ENCODE measurements around the gene SV2A. TPM values are rescaled to one million over a fixed set of nuclear protein-coding genes. Genes with fewer than 3 reads are reported as not detected.
"Not testable (repeated sequence)": the region's sequence is repeated elsewhere in the genome, so short reads cannot be mapped to it uniquely, and the experiment has no call there.

Gene SV2A
- total RNA-seq, 1 donor from 2014 or later = 3.7 TPM

GRCh38 chr1:149886121-149886395 is 31.6 kb downstream of the SV2A start:
- DNase-seq = not testable (repeated sequence)

GRCh38 chr1:149885339-149886120 is 32.1 kb downstream of the SV2A start:
- DNase-seq = peak; percentile 94

- DNase-seq = peak; percentile 78
Observed at GRCh38 chr1:149884433-149885338, 33.0 kb downstream of the SV2A start.

- DNase-seq = no peak
Observed at GRCh38 chr1:149883598-149884247, 33.9 kb downstream of the SV2A start.

- no peak for DNase-seq
Observed at GRCh38 chr1:149881876-149882275, 35.8 kb downstream of the SV2A start.

GRCh38 chr1:149879556-149879955 is 38.1 kb downstream of the SV2A start:
- no peak for DNase-seq

GRCh38 chr1:149877211-149877946 is 40.3 kb downstream of the SV2A start:
- DNase-seq = no peak

GRCh38 chr1:149873060-149873459 is 44.6 kb downstream of the SV2A start:
- DNase-seq = not testable (repeated sequence)

- DNase-seq = not testable (repeated sequence)
Observed at GRCh38 chr1:149866887-149867286, 50.8 kb downstream of the SV2A start.

GRCh38 chr1:149861497-149862054 is 56.1 kb downstream of the SV2A start:
- not testable (repeated sequence) for DNase-seq

GRCh38 chr1:149860684-149861496 is 56.8 kb downstream of the SV2A start:
- not testable (repeated sequence) for DNase-seq

- DNase-seq = not testable (repeated sequence)
Observed at GRCh38 chr1:149860271-149860670, 57.4 kb downstream of the SV2A start.

Other genes starting within 250 kb of the SV2A start
- 1.7 TPM for gene FCGR1A, start 135.2 kb downstream of the SV2A start, total RNA-seq
- gene BOLA1, start 18.3 kb downstream of the SV2A start, total RNA-seq = 15.3 TPM
- 9.9 TPM for gene SF3B4, start 10.0 kb upstream of the SV2A start, total RNA-seq
- 21.0 TPM for gene MTMR11, start 19.0 kb upstream of the SV2A start, total RNA-seq
- 26.8 TPM for gene OTUD7B, start 92.9 kb upstream of the SV2A start, total RNA-seq
- 51.6 TPM for gene VPS45, start 149.9 kb upstream of the SV2A start, total RNA-seq
- 29.0 TPM for gene PLEKHO1, start 232.1 kb upstream of the SV2A start, total RNA-seq